GM23338 (cell line): ENCODE results near the gene KRTAP10-9. TPM values are rescaled to one million over a fixed set of nuclear protein-coding genes. Genes with fewer than 3 reads are reported as not detected.

ENCODE experiments used
- ATAC-seq: fragments of 200-7000 bp; cut with Tn5 transposase; 3 replicates; pipeline ENCODE4 v1.9.1; 2020
- DNase-seq: peaks from one replicate; pipeline ENCODE4 v3.0.0-alpha.2; 2015; ENCODE audit warnings: low spot score
- H2AFZ ChIP-seq: fragments of 200-600 bp; sonication (generic); 2 replicates; pipeline ENCODE4 v1.8.0; 2016; ENCODE audit warnings: antibody characterized with exemption, mild to moderate bottlenecking, moderate library complexity
- H3F3A ChIP-seq: fragments of 200-600 bp; sonication (generic); replicated peaks from 2 replicates; pipeline ENCODE4 v1.8.0; 2017; ENCODE audit warnings: antibody characterized with exemption, mixed run types, low read depth
- H3K27ac ChIP-seq: fragments of 200-600 bp; sonication (generic); 2 replicates; pipeline ENCODE4 v1.6.1; 2016; ENCODE audit warnings: low read depth
- H3K27me3 ChIP-seq: fragments of 200-600 bp; sonication (generic); 2 replicates; pipeline ENCODE4 v1.8.0; 2016; ENCODE audit warnings: mild to moderate bottlenecking, mixed run types, moderate library complexity; ENCODE audit not compliant: insufficient read depth
- H3K36me3 ChIP-seq: fragments of 200-600 bp; sonication (generic); 2 replicates; pipeline ENCODE4 v1.8.0; 2016; ENCODE audit warnings: mild to moderate bottlenecking; ENCODE audit not compliant: insufficient read depth
- H3K4me1 ChIP-seq: fragments of 200-600 bp; sonication (generic); 2 replicates; pipeline ENCODE4 v1.8.0; 2016; ENCODE audit warnings: mild to moderate bottlenecking, moderate library complexity; ENCODE audit not compliant: insufficient read depth
- H3K4me2 ChIP-seq: fragments of 200-600 bp; sonication (generic); 2 replicates; pipeline ENCODE4 v1.7.1; 2017; ENCODE audit warnings: mixed run types
- H3K4me3 ChIP-seq: fragments of 200-600 bp; sonication (generic); 2 replicates; pipeline ENCODE4 v1.6.1; 2016; ENCODE audit warnings: mixed run types
- H3K79me2 ChIP-seq: fragments of 200-600 bp; sonication (generic); replicated peaks from 2 replicates; pipeline ENCODE4 v1.8.0; 2017; ENCODE audit warnings: mild to moderate bottlenecking; ENCODE audit not compliant: insufficient read depth
- H3K9me2 ChIP-seq: fragments of 200-600 bp; sonication (generic); 2 replicates; pipeline ENCODE4 v1.8.0; 2017; ENCODE audit not compliant: insufficient read depth
- H4K20me1 ChIP-seq: fragments of 200-600 bp; sonication (generic); replicated peaks from 2 replicates; pipeline ENCODE4 v1.8.0; 2017; ENCODE audit warnings: mild to moderate bottlenecking; ENCODE audit not compliant: insufficient read depth
- H3K27ac Mint-ChIP-seq: 2 replicates; pipeline ENCODE4 v1.8.0; 2020; ENCODE audit warnings: inconsistent platforms, mild to moderate bottlenecking, moderate library complexity, mixed read lengths
- H3K27me3 Mint-ChIP-seq: 3 replicates; pipeline ENCODE4 v1.8.0; 2022; ENCODE audit warnings: low read depth, mild to moderate bottlenecking, moderate library complexity, mixed read lengths, inconsistent platforms; ENCODE audit not compliant: insufficient read depth, poor library complexity
- H3K36me3 Mint-ChIP-seq: 3 replicates; pipeline ENCODE4 v1.8.0; 2021; ENCODE audit warnings: low read depth, mild to moderate bottlenecking, inconsistent platforms, moderate library complexity, mixed read lengths
- H3K4me1 Mint-ChIP-seq: 3 replicates; pipeline ENCODE4 v1.8.0; 2020; ENCODE audit warnings: mild to moderate bottlenecking, inconsistent platforms, mixed read lengths
- H3K4me3 Mint-ChIP-seq: 3 replicates; pipeline ENCODE4 v1.8.0; 2021; ENCODE audit warnings: moderate library complexity, mild to moderate bottlenecking, inconsistent platforms, mixed read lengths
- H3K9me3 Mint-ChIP-seq: 3 replicates; pipeline ENCODE4 v1.8.0; 2020; ENCODE audit warnings: moderate library complexity, mild to moderate bottlenecking, inconsistent platforms, mixed read lengths
- CREB1 ChIP-seq: fragments of 250-450 bp; sonication (Bioruptor Pico); IDR thresholded peaks from 2 replicates; pipeline ENCODE4 v1.5.0; 2020; ENCODE audit warnings: low read depth, mild to moderate bottlenecking, moderate library complexity
- CTCF ChIP-seq, 2 experiments: fragments of 200-600 bp in 1 of 2; sonication (generic) in 1 of 2; conservative IDR thresholded peaks; 2 replicates each; pipeline versions ENCODE4 v1.5.1 to v1.6.1; 2016 to 2017; ENCODE audit warnings: antibody characterized with exemption in 2 of 2, low read depth in 2 of 2, mild to moderate bottlenecking in 2 of 2, moderate library complexity in 1 of 2
- ETS1 ChIP-seq: IDR thresholded peaks from 2 replicates; pipeline ENCODE4 v1.6.1; 2016; ENCODE audit warnings: antibody characterized with exemption
- JUNB ChIP-seq: IDR thresholded peaks from one replicate; pipeline ENCODE4 v1.6.1; 2016; ENCODE audit warnings: antibody characterized with exemption; ENCODE audit not compliant: unreplicated experiment
- NANOG ChIP-seq: IDR thresholded peaks from 2 replicates; pipeline ENCODE4 v1.6.1; 2016; ENCODE audit warnings: antibody characterized with exemption, borderline replicate concordance
- POLR2AphosphoS5 ChIP-seq: IDR thresholded peaks from 2 replicates; pipeline ENCODE4 v1.6.1; 2016; ENCODE audit warnings: antibody characterized with exemption, low read depth
- REST ChIP-seq: IDR thresholded peaks from one replicate; pipeline ENCODE4 v1.6.1; 2018; ENCODE audit warnings: antibody characterized with exemption; ENCODE audit not compliant: unreplicated experiment
- STAT1 ChIP-seq: IDR thresholded peaks from one replicate; pipeline ENCODE4 v1.6.1; 2016; ENCODE audit warnings: antibody characterized with exemption; ENCODE audit not compliant: unreplicated experiment
- polyA plus RNA-seq: library from polyadenylated mRNA; unstranded; fragments of >200 nt; fragmentation: Nextera tagmentation; extraction: Ambion mirVana; gene quantifications from 2 replicates; pipeline ENCODE4 v1.2.1, GENCODE V29; 2016
- total RNA-seq: library from RNA; depleted of rRNA; stranded (reverse); fragments of >200 nt; shearing (Covaris generic); gene quantifications from 2 replicates; pipeline ENCODE4 v1.2.3, GENCODE V29; 2014

The KRTAP10-9 gene
- total and polyA plus RNA-seq, 2 experiments from 2014 or later = not detected

- TF ChIP-seq CTCF (conservative IDR thresholded peaks at IDR 0.05; ENCODE audit: low read depth in 2 of 2) = no peak
Measured at GRCh38 chr21:44603109-44603875, 23.6 kb upstream of the KRTAP10-9 start (continued).

- no peak overlapping the region for H3K4me3 Mint-ChIP-seq
- no peaks in the 10 kb centered on the region for H3K27me3 ChIP-seq
- H3K36me3 Mint-ChIP-seq = no peaks in the 10 kb centered on the region; the same call in 1 of the 3 replicates
- H3K4me1 Mint-ChIP-seq = peaks cover 10% of the 10 kb centered on the region; the same call in 2 of the 3 replicates
- H3K79me2 ChIP-seq = no peaks in the 10 kb centered on the region
- no peaks in the 10 kb centered on the region for H3K4me1 ChIP-seq
- H3K4me2 ChIP-seq = no peak overlapping the region
- no peak overlapping the region for H3K27ac ChIP-seq
- no peaks in the 10 kb centered on the region for H3K9me2 ChIP-seq
- TF ChIP-seq NANOG = no peak
- no peak for TF ChIP-seq STAT1
- TF ChIP-seq REST = no peak
- TF ChIP-seq ETS1 = no peak
- no peak for TF ChIP-seq JUNB
- TF ChIP-seq CREB1 (CRISPR knock-in tag) = no peak
- TF ChIP-seq POLR2AphosphoS5 = no peak
- H3F3A ChIP-seq = no peaks in the 10 kb centered on the region
- H4K20me1 ChIP-seq = no peaks in the 10 kb centered on the region
- peaks cover 8% of the 10 kb centered on the region for H3K9me3 Mint-ChIP-seq
- DNase-seq (no peak), ATAC-seq (no peak)
- no peak overlapping the region; the same call in 1 of the 2 replicates for H2AFZ ChIP-seq
- H3K27me3 Mint-ChIP-seq = peaks cover 11% of the 10 kb centered on the region
- H3K4me3 ChIP-seq = no peak overlapping the region
- no peaks in the 10 kb centered on the region for H3K36me3 ChIP-seq
- no peak overlapping the region for H3K27ac Mint-ChIP-seq
Measured at GRCh38 chr21:44603911-44604310, 23.0 kb upstream of the KRTAP10-9 start.
